GM23248 (cell line): ENCODE results near the gene KATNIP.

ENCODE experiments used
- EZH2 ChIP-seq: fragments of 200-600 bp; sonication (generic); IDR thresholded peaks from 2 replicates; pipeline ENCODE4 v1.6.1; 2018; ENCODE audit warnings: antibody characterized with exemption, mild to moderate bottlenecking; ENCODE audit not compliant: insufficient read depth, poor library complexity, severe bottlenecking
- EZH2phosphoT487 ChIP-seq: fragments of 200-600 bp; sonication (generic); IDR thresholded peaks from 2 replicates; pipeline ENCODE4 v1.6.1; 2018; ENCODE audit warnings: antibody characterized with exemption, moderate library complexity, mild to moderate bottlenecking, low read depth; ENCODE audit not compliant: insufficient read depth

GRCh38 chr16:27595993-27596392, 46.0 kb downstream of the KATNIP start:
- TF ChIP-seq EZH2phosphoT487 = no peak
- TF ChIP-seq EZH2 = no peak
